ENCODE measurements around the gene ZNF799. TPM values are rescaled to one million over a fixed set of nuclear protein-coding genes. Genes with fewer than 3 reads are reported as not detected.
A peak's percentile ranks its signal among the peaks of the same experiment; 100 is the strongest.

The ZNF799 gene
- 1 to 10 TPM; 4.2 to 4.6 TPM for total RNA-seq

GRCh38 chr19:12400633-12401502 is at the start of gene ZNF799:
Gene ZNF799 (minus strand): TSS chr19:12401271. CDS start chr19:12401070, 201 bp downstream.
- intact Hi-C loops (cut with DNase I), result no loop called here
- peak within 1 kb of the TSS; percentile 76 to 96 (median 92) for H3K27ac ChIP-seq
- DNase-seq (peak; percentile 96 to 98 (median 98)), ATAC-seq (peak; percentile 93)
- H3K4me3 ChIP-seq, result peak within 1 kb of the TSS; percentile 50 to 80
- H3K27me3 ChIP-seq, result no peaks in the 10 kb centered on the region
- no peaks in the 10 kb centered on the region for H3K9me3 ChIP-seq
- WGBS, 2 donors, result 0 to 1% methylated on average over 18 to 71 of the region's 71 CpGs
- peaks cover 12% of the 10 kb centered on the region for H3K4me1 ChIP-seq
- no peaks in the 10 kb centered on the region for H3K36me3 ChIP-seq (replicated peaks in 1 of 2; ENCODE audit: insufficient read depth in 1 of 2, low read depth in 2 of 2)
- peak; percentile 38 to 74 (median 73) for TF ChIP-seq POLR2A (IDR thresholded peaks at IDR 0.05)
- TF ChIP-seq CTCF (IDR thresholded peaks at IDR 0.05), result peak in 1 of 7 experiments; percentile 10

GRCh38 chr19:12450844-12451243 is 49.8 kb upstream of the ZNF799 start:
- Histone ChIP-seq H3K4me3 (no peak overlapping the region), H3K27me3 (no peaks in the 10 kb centered on the region), H3K9me3 (no peaks in the 10 kb centered on the region), H3K36me3 (replicated peaks in 1 of 2; ENCODE audit: insufficient read depth in 1 of 2, low read depth in 2 of 2) (no peaks in the 10 kb centered on the region), H3K27ac (no peak overlapping the region), H3K4me1 (no peaks in the 10 kb centered on the region)
- DNase-seq (no peak), ATAC-seq (no peak)
- no peak for TF ChIP-seq POLR2A (IDR thresholded peaks at IDR 0.05)
- no peak for TF ChIP-seq CTCF (IDR thresholded peaks at IDR 0.05)
- 79 to 93% methylated on average over 10 of the region's 10 CpGs for WGBS, 2 donors
- intact Hi-C loops (cut with DNase I), result no loop called here

GRCh38 chr19:12448808-12449207 is 47.7 kb upstream of the ZNF799 start:
- ATAC-seq (no peak), DNase-seq (no peak)
- WGBS, 2 donors, result 82 to 100% methylated on average over 1 to 2 of the region's 2 CpGs
- Histone ChIP-seq H3K36me3 (replicated peaks in 1 of 2; ENCODE audit: insufficient read depth in 1 of 2, low read depth in 2 of 2) (no peaks in the 10 kb centered on the region), H3K9me3 (no peaks in the 10 kb centered on the region), H3K27ac (no peak overlapping the region), H3K27me3 (no peaks in the 10 kb centered on the region), H3K4me1 (no peaks in the 10 kb centered on the region), H3K4me3 (no peak overlapping the region)
- intact Hi-C loops (cut with DNase I), result no loop called here
- no peak for TF ChIP-seq CTCF (IDR thresholded peaks at IDR 0.05)
- TF ChIP-seq POLR2A (IDR thresholded peaks at IDR 0.05), result no peak

GRCh38 chr19:12440541-12441316 is 39.7 kb upstream of the ZNF799 start, which contains the start of gene ZNF443:
Gene ZNF443 (minus strand): TSS chr19:12441021. CDS start chr19:12440914, 107 bp downstream.
- no peak for TF ChIP-seq CTCF (IDR thresholded peaks at IDR 0.05)
- peak; percentile 62 to 84 (median 81) for TF ChIP-seq POLR2A (IDR thresholded peaks at IDR 0.05)
- Histone ChIP-seq H3K9me3 (no peaks in the 10 kb centered on the region), H3K36me3 (replicated peaks in 1 of 2; ENCODE audit: insufficient read depth in 1 of 2, low read depth in 2 of 2) (no peaks in the 10 kb centered on the region), H3K4me3 (peak within 1 kb of the TSS; percentile 70 to 80), H3K4me1 (peaks cover 11% of the 10 kb centered on the region), H3K27ac (peak within 1 kb of the TSS; percentile 84 to 96 (median 88)), H3K27me3 (no peaks in the 10 kb centered on the region)
- intact Hi-C loops (cut with DNase I), result no loop called here
- ATAC-seq, result peak; percentile 98
- 0 to 1% methylated on average over 5 to 57 of the region's 59 CpGs for WGBS, 2 donors
- peak; percentile 99 for DNase-seq

All from body of pancreas (tissue), 4 donors.